T-helper 2 cell treated with Interferon-gamma antibody and Interleukin-4, amounts not matched to agents 5 μg/mL and 100 μg/mL, for 36 hours (primary cell): ENCODE measurements around the gene KCNA5.

Experiments used
- DNase-seq: peaks from one replicate; pipeline ENCODE4 v3.0.0; 2021; ENCODE audit warnings: low spot score
- H3K27ac Mint-ChIP-seq: one replicate; pipeline ENCODE4 v1.8.0; 2021; ENCODE audit warnings: mild to moderate bottlenecking, mixed read lengths
- H3K27me3 Mint-ChIP-seq: one replicate; pipeline ENCODE4 v1.8.0; 2021; ENCODE audit warnings: low read depth, mixed read lengths
- H3K36me3 Mint-ChIP-seq: one replicate; pipeline ENCODE4 v1.8.0; 2021; ENCODE audit warnings: low read depth, mixed read lengths
- H3K4me1 Mint-ChIP-seq: one replicate; pipeline ENCODE4 v1.8.0; 2021; ENCODE audit warnings: low read depth, mixed read lengths
- H3K4me3 Mint-ChIP-seq: one replicate; pipeline ENCODE4 v1.8.0; 2022; ENCODE audit warnings: mild to moderate bottlenecking, moderate library complexity, mixed read lengths
- H3K9me3 Mint-ChIP-seq: one replicate; pipeline ENCODE4 v1.8.0; 2021; ENCODE audit warnings: mixed read lengths

KCNA5 gene

DNA sequence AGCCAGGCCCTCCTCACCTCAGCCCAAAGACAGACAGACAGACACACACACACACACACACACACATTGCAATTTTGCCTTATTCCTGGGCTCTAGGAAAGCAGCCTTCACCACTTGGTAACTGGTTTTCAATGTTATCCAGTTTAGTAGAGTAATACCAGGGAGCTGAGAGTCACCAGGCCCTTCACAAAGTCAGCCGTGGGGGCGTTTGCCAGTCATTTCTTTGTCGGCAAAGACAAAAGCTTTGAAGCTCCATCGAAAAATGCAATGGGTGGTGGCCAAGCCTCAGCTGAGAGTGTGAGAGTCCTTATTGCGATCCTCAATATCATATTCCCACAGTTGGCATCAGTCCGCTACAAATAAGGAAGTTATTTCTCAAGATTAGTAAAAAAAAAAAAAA lies 8.1 kb upstream of the KCNA5 start:
- no peak overlapping the region for H3K27ac Mint-ChIP-seq
- H3K4me1 Mint-ChIP-seq = no peaks in the 10 kb centered on the region
- no peaks in the 10 kb centered on the region for H3K36me3 Mint-ChIP-seq
- H3K27me3 Mint-ChIP-seq = peaks cover 13% of the 10 kb centered on the region
- H3K9me3 Mint-ChIP-seq = no peaks in the 10 kb centered on the region
- DNase-seq = no peak
- H3K4me3 Mint-ChIP-seq = no peak overlapping the region

DNA sequence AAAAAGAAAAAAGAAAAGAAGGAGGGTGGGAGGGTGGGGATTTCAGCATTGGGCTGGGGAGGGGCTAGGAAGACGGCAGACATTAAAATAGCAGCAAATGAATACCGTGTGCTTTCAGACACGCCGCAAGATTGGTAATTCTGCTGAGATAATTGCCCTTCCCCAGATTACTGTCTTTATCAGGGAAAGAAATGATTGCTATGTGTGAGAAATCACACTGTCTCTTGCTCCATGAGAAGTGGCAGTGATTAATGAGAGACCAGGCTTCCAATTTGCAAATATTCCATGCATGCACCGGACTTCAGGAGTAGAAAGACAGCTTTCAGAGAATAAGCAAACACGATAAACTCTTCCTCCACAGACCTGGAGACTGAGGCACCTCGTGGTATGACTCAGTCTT lies 7.6 kb upstream of the KCNA5 start:
- Mint-ChIP-seq H3K27ac (no peak overlapping the region), H3K4me1 (no peaks in the 10 kb centered on the region), H3K4me3 (no peak overlapping the region), H3K27me3 (peaks cover 15% of the 10 kb centered on the region), H3K9me3 (no peaks in the 10 kb centered on the region), H3K36me3 (no peaks in the 10 kb centered on the region)
- DNase-seq = no peak

DNA sequence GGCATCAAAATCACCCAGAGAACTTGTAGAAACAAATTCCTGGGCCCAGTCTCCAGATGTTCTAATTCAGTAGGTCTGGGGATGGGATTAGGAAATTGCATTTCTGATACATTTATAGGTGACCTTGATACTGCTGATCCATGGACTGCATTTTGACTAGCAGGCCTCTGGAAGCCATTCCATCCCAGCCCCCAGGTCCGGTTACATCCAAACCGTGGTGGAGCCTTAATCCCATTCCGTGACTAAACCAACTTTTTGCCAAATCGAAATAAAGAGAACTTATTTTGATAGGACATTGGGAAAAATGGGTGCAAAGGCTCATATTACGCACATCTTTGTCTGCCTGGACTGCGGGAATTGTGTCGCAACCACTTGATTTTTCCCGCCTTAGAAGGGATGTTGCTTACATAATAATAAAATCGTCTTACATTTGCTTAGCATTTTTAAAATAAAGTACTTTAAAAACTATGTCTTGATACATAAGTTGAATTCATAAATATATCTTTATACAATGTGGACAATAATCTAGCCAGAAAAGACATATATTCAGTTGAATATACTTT lies 5.8 kb upstream of the KCNA5 start:
- H3K4me1 Mint-ChIP-seq = no peaks in the 10 kb centered on the region
- H3K36me3 Mint-ChIP-seq = no peaks in the 10 kb centered on the region
- H3K4me3 Mint-ChIP-seq = no peak overlapping the region
- H3K27ac Mint-ChIP-seq = no peak overlapping the region
- H3K9me3 Mint-ChIP-seq = no peaks in the 10 kb centered on the region
- DNase-seq = no peak
- peaks cover 26% of the 10 kb centered on the region for H3K27me3 Mint-ChIP-seq

DNA sequence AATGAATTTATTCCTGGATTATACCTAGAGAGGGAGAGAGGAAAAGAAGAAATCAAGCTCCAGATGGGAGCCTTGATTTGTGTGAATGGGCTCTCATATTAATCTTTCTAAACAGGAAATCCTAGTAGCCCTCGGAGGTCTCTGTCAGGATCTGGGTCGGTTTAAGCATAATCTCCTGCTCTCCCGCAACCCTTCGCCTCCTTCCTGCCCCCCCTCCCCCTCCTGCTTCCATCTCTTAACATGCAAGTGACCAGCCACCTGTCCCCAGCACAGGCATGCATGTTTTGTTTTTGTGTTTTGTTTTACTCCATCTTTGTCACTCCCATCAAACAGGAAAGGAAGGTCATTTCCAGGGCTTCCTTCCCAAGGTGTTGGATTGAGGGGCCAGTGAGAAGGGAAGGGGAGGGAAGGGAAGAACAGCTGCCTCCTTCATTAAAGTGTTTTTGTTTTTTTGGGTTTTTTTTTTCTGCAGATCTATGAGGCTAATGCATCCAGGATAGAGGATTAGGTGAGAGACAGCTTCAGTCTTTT lies 4.8 kb upstream of the KCNA5 start:
- Mint-ChIP-seq H3K9me3 (no peaks in the 10 kb centered on the region), H3K27me3 (peaks cover 32% of the 10 kb centered on the region), H3K27ac (no peak overlapping the region), H3K36me3 (no peaks in the 10 kb centered on the region), H3K4me3 (no peak overlapping the region), H3K4me1 (no peaks in the 10 kb centered on the region)
- no peak for DNase-seq

DNA sequence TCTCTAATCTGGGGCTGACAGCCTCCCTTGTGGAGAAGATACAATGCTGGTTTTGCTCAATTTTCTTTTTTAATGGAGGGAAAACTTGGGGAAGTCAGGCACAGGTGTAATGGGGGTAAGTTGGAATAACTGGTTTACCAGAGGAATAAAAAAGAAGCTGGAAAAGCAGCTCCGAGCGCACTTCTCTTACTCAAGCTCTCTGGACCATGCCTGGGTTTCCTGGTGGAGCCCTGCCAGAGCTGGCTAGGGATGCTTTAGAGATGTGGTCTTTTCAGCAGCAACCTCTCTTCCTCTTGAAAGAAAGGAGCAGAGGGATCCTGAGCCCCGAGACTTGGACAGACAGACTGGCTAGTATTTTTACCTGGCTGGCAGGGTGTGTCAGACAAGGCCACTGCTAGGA lies 3.9 kb upstream of the KCNA5 start:
- DNase-seq = no peak
- H3K27me3 Mint-ChIP-seq = peaks cover 32% of the 10 kb centered on the region
- no peak overlapping the region for H3K4me3 Mint-ChIP-seq
- no peaks in the 10 kb centered on the region for H3K9me3 Mint-ChIP-seq
- H3K27ac Mint-ChIP-seq = no peak overlapping the region
- H3K36me3 Mint-ChIP-seq = no peaks in the 10 kb centered on the region
- no peaks in the 10 kb centered on the region for H3K4me1 Mint-ChIP-seq

DNA sequence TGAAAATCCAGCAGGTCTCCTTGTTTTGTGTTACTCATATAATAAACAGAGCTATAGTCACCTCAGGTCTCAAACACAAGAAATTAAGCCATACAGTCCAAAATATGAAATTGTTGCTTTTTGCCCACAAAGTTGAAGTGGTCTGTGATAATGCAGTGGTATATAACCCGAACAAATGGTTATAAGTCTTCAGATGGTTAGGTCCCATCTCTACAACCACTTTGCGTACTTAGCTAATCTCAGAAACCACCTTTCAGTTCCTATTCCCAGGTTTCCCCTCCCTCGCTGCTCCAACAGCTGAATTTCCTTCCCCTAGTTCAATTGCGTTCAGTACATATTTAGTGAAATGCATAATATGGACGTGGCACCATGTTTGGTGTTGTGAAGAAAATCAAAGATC lies 3.3 kb upstream of the KCNA5 start:
- H3K4me1 Mint-ChIP-seq = no peaks in the 10 kb centered on the region
- H3K27ac Mint-ChIP-seq = no peak overlapping the region
- H3K36me3 Mint-ChIP-seq = no peaks in the 10 kb centered on the region
- H3K27me3 Mint-ChIP-seq = peaks cover 37% of the 10 kb centered on the region
- no peaks in the 10 kb centered on the region for H3K9me3 Mint-ChIP-seq
- DNase-seq = no peak
- H3K4me3 Mint-ChIP-seq = no peak overlapping the region

DNA sequence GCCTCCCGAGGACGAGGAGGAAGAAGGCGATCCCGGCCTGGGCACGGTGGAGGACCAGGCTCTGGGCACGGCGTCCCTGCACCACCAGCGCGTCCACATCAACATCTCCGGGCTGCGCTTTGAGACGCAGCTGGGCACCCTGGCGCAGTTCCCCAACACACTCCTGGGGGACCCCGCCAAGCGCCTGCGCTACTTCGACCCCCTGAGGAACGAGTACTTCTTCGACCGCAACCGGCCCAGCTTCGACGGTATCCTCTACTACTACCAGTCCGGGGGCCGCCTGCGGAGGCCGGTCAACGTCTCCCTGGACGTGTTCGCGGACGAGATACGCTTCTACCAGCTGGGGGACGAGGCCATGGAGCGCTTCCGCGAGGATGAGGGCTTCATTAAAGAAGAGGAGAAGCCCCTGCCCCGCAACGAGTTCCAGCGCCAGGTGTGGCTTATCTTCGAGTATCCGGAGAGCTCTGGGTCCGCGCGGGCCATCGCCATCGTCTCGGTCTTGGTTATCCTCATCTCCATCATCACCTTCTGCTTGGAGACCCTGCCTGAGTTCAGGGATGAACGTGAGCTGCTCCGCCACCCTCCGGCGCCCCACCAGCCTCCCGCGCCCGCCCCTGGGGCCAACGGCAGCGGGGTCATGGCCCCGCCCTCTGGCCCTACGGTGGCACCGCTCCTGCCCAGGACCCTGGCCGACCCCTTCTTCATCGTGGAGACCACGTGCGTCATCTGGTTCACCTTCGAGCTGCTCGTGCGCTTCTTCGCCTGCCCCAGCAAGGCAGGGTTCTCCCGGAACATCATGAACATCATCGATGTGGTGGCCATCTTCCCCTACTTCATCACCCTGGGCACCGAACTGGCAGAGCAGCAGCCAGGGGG lies 979 bp downstream of the KCNA5 start:
- peaks cover 37% of the 10 kb centered on the region for H3K27me3 Mint-ChIP-seq
- no peaks in the 10 kb centered on the region for H3K4me1 Mint-ChIP-seq
- H3K4me3 Mint-ChIP-seq = no peak overlapping the region
- H3K27ac Mint-ChIP-seq = no peak overlapping the region
- no peak for DNase-seq
- H3K36me3 Mint-ChIP-seq = no peaks in the 10 kb centered on the region
- no peaks in the 10 kb centered on the region for H3K9me3 Mint-ChIP-seq

DNA sequence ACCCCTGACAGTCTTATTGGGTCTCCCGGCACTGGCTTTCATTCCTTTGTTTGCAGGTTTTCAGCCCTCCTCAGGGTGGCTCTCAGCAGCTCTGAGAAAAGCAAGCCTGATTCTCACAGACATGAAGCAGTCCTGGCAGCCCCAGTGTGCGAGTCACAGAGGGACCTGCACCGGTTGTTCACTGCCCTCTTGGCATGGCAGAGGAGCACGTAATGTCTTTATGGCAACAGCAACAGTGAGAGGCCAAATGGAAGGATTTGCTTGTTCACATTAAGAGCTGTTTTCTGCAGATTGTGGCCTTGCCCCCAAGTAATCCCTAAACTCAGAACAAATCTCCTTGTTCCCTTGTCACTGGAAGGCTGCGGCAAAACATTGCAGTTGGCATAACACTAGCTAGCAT lies 3.4 kb downstream of the KCNA5 start:
- no peak overlapping the region for H3K4me3 Mint-ChIP-seq
- H3K36me3 Mint-ChIP-seq = no peaks in the 10 kb centered on the region
- H3K27ac Mint-ChIP-seq = no peak overlapping the region
- H3K9me3 Mint-ChIP-seq = no peaks in the 10 kb centered on the region
- H3K4me1 Mint-ChIP-seq = no peaks in the 10 kb centered on the region
- H3K27me3 Mint-ChIP-seq = peaks cover 28% of the 10 kb centered on the region
- no peak for DNase-seq

DNA sequence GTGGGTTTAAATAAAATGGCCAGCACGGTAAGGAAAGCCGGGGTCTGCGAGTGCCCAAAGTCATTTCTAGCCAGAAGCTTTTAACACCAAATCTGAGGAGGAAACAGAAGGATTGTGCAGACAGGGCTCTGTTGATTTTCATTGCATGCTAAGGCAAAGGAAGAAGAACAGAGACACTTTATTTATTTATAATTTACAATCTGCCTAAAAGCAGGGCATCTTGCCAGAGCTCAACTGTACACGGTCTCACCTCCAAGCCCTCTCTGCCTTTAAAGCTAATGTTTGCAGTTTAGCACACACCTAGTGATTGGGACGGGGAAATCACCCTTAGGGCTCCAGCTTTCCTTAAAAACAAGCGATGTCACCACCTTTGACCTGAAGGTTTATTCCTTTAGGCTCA lies 4.0 kb downstream of the KCNA5 start:
- peaks cover 22% of the 10 kb centered on the region for H3K27me3 Mint-ChIP-seq
- H3K9me3 Mint-ChIP-seq = no peaks in the 10 kb centered on the region
- H3K4me3 Mint-ChIP-seq = no peak overlapping the region
- no peak for DNase-seq
- H3K4me1 Mint-ChIP-seq = no peaks in the 10 kb centered on the region
- H3K27ac Mint-ChIP-seq = no peak overlapping the region
- H3K36me3 Mint-ChIP-seq = no peaks in the 10 kb centered on the region

DNA sequence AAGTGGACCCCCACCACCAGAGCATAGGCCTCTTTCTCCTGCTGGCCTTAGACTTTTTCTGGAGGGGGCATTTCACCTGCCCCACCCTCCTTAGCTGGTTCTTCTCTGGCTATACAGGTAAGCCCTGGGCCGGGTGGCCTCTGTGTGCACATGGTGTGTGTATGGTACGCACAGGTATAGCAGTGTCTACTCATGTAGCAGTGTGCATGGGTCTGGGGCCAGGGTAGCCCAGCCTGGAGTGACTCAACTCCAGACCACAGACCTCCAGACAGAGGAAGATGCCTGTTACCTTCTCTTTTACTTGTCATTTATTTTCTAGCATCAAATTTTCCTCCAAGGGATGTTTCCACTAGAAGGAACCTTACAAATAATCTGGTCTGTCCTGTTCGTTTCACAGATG lies 6.9 kb downstream of the KCNA5 start:
- Mint-ChIP-seq H3K27ac (no peak overlapping the region), H3K27me3 (peaks cover 15% of the 10 kb centered on the region), H3K4me3 (no peak overlapping the region), H3K4me1 (no peaks in the 10 kb centered on the region), H3K36me3 (no peaks in the 10 kb centered on the region), H3K9me3 (no peaks in the 10 kb centered on the region)
- no peak for DNase-seq

DNA sequence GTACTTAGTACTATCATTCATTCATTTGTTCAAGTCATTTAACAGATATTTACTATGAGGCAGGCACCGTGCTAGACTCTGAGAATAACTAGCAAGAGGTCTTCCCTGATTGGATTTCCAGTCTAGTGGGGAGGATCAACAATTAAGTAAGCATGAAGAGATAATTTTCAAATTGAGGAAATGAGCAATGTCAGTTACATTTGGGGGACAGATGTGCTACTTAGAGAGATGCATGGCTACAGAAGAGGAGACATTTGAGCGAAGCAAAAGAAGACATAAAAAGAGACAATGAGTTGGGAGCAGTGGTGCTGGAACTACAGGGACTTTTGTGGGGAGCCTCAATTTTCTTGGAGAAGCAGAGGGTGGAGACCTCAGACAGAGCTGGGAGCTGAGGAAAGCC lies 7.7 kb downstream of the KCNA5 start:
- peaks cover 16% of the 10 kb centered on the region for H3K27me3 Mint-ChIP-seq
- H3K4me3 Mint-ChIP-seq = no peak overlapping the region
- H3K4me1 Mint-ChIP-seq = no peaks in the 10 kb centered on the region
- DNase-seq = no peak
- no peak overlapping the region for H3K27ac Mint-ChIP-seq
- no peaks in the 10 kb centered on the region for H3K36me3 Mint-ChIP-seq
- no peaks in the 10 kb centered on the region for H3K9me3 Mint-ChIP-seq

DNA sequence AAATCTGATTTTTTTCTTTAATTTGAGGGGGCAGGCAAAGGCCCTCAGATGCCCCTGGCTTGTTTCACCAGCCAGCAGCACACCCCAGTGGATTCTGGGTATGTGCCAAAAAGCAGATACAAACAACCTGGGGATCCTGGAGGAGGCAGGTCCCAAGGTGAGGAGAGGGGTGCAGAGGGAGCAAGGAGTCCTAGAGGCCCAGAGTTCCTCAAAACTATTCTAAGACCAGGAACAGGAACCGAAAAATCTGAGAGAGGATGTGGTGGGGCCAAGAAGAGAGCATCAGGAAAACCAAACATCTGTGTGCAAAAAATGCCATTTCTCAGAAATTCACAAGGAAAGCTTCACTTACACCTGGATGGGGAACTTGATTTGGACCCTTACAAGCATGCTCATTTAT lies 8.2 kb downstream of the KCNA5 start:
- Mint-ChIP-seq H3K27ac (no peak overlapping the region), H3K27me3 (peaks cover 18% of the 10 kb centered on the region), H3K9me3 (no peaks in the 10 kb centered on the region), H3K4me3 (no peak overlapping the region), H3K36me3 (no peaks in the 10 kb centered on the region), H3K4me1 (no peaks in the 10 kb centered on the region)
- DNase-seq = no peak

DNA sequence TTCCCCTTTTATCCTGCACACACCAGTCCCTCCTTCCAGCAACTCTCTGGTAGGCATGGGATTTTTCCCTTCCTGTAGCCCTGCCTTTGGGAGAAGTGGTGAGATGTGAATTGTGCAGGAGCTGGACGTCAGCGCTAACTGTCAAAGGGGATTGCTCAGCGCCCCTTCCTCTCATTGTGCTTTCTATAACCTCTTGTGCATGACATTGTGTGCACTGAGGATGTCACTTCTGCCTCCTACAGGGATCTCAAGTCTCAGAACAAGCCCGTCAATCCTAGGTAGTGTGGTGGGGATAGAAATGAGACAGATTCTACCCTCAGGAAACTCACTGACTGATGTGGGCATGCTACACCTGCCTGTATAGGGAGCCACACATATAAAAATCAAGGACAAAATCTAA lies 8.7 kb downstream of the KCNA5 start:
- Mint-ChIP-seq H3K27me3 (peaks cover 18% of the 10 kb centered on the region), H3K9me3 (no peaks in the 10 kb centered on the region), H3K27ac (no peak overlapping the region), H3K36me3 (no peaks in the 10 kb centered on the region), H3K4me1 (no peaks in the 10 kb centered on the region), H3K4me3 (no peak overlapping the region)
- no peak for DNase-seq

DNA sequence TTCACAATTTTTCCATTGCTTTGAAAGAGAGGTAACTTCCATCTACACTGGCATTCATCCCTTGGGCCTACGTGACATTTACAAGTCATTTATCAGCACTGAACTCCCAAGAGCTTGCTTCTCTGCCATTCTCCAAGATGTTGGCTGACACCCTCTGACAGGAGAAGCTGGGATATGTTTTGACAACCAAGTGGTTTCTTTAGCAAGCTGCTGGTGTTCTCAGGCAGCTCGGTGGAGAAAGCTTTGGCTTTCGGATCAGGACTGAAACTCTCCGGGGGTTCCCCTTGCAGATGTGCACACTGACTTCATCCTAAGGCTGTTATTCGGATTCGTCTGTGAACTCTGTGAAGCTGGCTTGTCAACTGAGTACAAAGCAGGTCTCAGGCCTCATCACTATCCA lies 15.7 kb downstream of the KCNA5 start:
- DNase-seq = no peak
- no peaks in the 10 kb centered on the region for H3K9me3 Mint-ChIP-seq
- H3K4me1 Mint-ChIP-seq = no peaks in the 10 kb centered on the region
- H3K36me3 Mint-ChIP-seq = no peaks in the 10 kb centered on the region
- H3K4me3 Mint-ChIP-seq = no peak overlapping the region
- H3K27me3 Mint-ChIP-seq = peaks cover 12% of the 10 kb centered on the region
- H3K27ac Mint-ChIP-seq = no peak overlapping the region
